AG09309 (cell line): ENCODE data around the gene RFPL2.

ENCODE experiments used
- DNase-seq: peaks from one replicate; pipeline ENCODE4 v3.0.0-alpha.2; 2010; ENCODE audit warnings: low read depth
- H3K4me3 ChIP-seq: 2 replicates; pipeline ENCODE4 v1.5.1; 2011; ENCODE audit warnings: mild to moderate bottlenecking, low read depth, low read length, moderate library complexity; ENCODE audit not compliant: control insufficient read depth
- CTCF ChIP-seq: IDR thresholded peaks from 2 replicates; pipeline ENCODE4 v1.5.1; 2011; ENCODE audit warnings: mild to moderate bottlenecking, low read depth, low read length, inconsistent platforms; ENCODE audit not compliant: insufficient read depth, control insufficient read depth; ENCODE audit errors: missing control alignments

The RFPL2 gene

GRCh38 chr22:32222991-32223390 is 18.1 kb upstream of the RFPL2 start:
- no peak for TF ChIP-seq CTCF
- no peak for DNase-seq
- H3K4me3 ChIP-seq, result no peak overlapping the region

- TF ChIP-seq CTCF, result no peak
- no peak overlapping the region for H3K4me3 ChIP-seq
- DNase-seq, result no peak
These were observed 14.2 kb upstream of the RFPL2 start for GRCh38 chr22:32219026-32219425.

GRCh38 chr22:32218470-32218869 is 13.6 kb upstream of the RFPL2 start:
- no peak for TF ChIP-seq CTCF
- no peak overlapping the region for H3K4me3 ChIP-seq
- no peak for DNase-seq

- no peak for DNase-seq
- no peak for TF ChIP-seq CTCF
- H3K4me3 ChIP-seq, result no peak overlapping the region
These were observed 12.6 kb upstream of the RFPL2 start for GRCh38 chr22:32217465-32217864.

- no peak for DNase-seq
- H3K4me3 ChIP-seq, result no peak overlapping the region
- TF ChIP-seq CTCF, result no peak
These were observed 12.0 kb upstream of the RFPL2 start for GRCh38 chr22:32216911-32217310.

- TF ChIP-seq CTCF, result no peak
- no peak for DNase-seq
- no peak overlapping the region for H3K4me3 ChIP-seq
These were observed 6.1 kb upstream of the RFPL2 start for GRCh38 chr22:32211011-32211410.

GRCh38 chr22:32208681-32209080 is 3.8 kb upstream of the RFPL2 start:
- H3K4me3 ChIP-seq, result no peak overlapping the region
- DNase-seq, result no peak
- TF ChIP-seq CTCF, result no peak
